ENCODE results near the gene STUM. TPM values are rescaled to one million over a fixed set of nuclear protein-coding genes. Genes with fewer than 3 reads are reported as not detected.
"Not testable (repeated sequence)": the region's sequence is repeated elsewhere in the genome, so short reads cannot be mapped to it uniquely, and the experiment has no call there.

Gene STUM, protein sequence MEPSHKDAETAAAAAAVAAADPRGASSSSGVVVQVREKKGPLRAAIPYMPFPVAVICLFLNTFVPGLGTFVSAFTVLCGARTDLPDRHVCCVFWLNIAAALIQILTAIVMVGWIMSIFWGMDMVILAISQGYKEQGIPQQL
- 6.4 TPM for total RNA-seq

DNA sequence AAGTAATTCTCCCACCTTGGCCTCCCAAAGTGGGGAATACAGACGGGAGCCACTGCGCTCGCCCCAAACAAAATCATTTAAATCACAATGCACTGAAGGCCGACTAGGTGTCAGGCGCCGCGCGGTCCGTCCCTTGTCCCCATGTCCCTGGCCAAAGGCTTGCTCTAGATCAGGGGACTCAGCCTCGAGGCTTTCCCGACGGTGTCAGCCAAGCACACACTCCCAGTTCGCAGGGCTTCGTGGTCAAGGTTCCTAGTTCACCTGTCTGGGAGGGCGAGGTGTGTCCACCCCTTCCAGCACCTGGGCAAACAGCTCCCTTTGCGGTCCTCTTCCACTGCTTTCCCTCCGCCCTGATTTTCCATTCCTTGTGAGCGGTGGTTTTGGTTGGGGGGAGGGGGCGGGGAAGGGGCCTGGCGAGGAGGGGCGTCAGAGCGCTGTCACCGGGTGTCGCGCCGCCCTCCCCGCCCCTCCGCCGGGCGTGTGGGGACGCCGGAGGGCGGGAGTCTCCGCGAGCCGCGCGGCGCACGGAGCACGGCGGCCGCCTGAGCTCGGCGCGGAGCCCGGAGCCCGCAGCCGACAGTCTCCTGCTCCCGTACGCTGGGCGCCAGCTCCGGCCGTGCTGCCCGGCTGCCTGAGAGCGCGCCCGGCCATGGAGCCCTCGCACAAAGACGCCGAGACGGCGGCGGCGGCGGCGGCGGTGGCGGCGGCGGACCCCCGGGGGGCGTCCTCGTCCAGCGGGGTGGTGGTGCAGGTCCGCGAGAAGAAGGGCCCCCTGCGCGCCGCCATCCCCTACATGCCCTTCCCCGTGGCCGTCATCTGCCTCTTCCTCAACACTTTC lies at the start of gene STUM:
TSS of gene STUM (plus strand) at position 509 of the 838 bp plus-strand sequence. CDS start at position 650, 141 bp downstream.
- intact Hi-C loops (cut with DNase I), result loop anchor here (2.0 to 5.0 kb wide), 2 partner anchors 59 to 280 kb away; no protein-coding TSS in a partner anchor
- no peaks in the 10 kb centered on the region for H3K27me3 ChIP-seq
- no peaks in the 10 kb centered on the region for H3K36me3 ChIP-seq
- peak within 1 kb of the TSS; percentile 69 for H3K27ac ChIP-seq
- no peak for DNase-seq (ENCODE audit: extremely low spot score in 2 of 2)
- peak within 1 kb of the TSS; percentile 46 to 69 for H3K4me3 ChIP-seq
- peaks cover 24% of the 10 kb centered on the region for H3K4me1 ChIP-seq
- TF ChIP-seq POLR2A (IDR thresholded peaks at IDR 0.05), result no peak
- TF ChIP-seq, protein P1, sequence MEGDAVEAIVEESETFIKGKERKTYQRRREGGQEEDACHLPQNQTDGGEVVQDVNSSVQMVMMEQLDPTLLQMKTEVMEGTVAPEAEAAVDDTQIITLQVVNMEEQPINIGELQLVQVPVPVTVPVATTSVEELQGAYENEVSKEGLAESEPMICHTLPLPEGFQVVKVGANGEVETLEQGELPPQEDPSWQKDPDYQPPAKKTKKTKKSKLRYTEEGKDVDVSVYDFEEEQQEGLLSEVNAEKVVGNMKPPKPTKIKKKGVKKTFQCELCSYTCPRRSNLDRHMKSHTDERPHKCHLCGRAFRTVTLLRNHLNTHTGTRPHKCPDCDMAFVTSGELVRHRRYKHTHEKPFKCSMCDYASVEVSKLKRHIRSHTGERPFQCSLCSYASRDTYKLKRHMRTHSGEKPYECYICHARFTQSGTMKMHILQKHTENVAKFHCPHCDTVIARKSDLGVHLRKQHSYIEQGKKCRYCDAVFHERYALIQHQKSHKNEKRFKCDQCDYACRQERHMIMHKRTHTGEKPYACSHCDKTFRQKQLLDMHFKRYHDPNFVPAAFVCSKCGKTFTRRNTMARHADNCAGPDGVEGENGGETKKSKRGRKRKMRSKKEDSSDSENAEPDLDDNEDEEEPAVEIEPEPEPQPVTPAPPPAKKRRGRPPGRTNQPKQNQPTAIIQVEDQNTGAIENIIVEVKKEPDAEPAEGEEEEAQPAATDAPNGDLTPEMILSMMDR (IDR thresholded peaks at IDR 0.05), result no peak
- no peak for TF ChIP-seq POLR2AphosphoS5 (IDR thresholded peaks at IDR 0.05; ENCODE audit: insufficient read depth in 1 of 2, low read depth in 1 of 2)
- H3K9me3 ChIP-seq, result no peaks in the 10 kb centered on the region

DNA sequence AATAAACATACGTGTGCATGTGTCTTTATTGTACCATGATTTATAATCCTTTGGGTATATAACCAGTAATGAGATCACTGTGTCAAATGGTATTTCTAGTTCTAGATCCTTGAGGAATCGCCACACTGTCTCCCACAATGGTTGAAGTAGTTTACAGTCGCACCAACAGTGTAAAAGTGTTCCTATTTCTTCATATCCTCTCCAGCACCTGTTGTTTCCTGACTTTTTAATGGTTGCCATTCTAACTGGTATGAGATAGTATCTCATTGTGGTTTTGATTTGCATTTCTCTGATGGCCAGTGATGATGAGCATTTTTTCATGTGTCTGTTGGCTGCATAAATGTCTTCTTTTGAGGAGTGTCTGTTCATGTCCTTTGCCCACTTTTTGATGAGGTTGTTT lies 48.9 kb upstream of the STUM start:
- H3K9me3 ChIP-seq; H3K4me3 ChIP-seq; DNase-seq (ENCODE audit: extremely low spot score in 2 of 2); H3K36me3 ChIP-seq; H3K4me1 ChIP-seq; intact Hi-C loops (cut with DNase I); H3K27ac ChIP-seq; H3K27me3 ChIP-seq: not testable (repeated sequence)

DNA sequence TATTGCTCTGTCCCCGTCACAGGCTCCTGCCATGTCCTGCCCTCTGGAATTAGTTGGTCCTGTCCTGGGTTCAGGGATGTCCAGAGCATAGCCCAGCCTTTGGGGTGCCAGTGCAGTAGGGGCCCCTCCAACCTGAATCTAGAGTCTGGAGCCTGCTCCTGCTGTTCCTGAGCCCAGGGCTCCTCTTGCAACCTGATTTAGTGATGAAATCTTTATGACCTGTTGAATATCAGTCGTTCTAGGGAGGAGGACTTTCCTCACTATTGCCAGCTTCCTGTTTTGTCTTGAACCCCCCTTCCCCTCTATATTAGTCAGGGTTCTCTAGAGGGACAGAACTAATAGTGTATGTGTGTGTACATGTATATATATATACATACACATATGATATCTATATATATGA lies 42.5 kb upstream of the STUM start:
- Histone ChIP-seq H3K36me3 (no peaks in the 10 kb centered on the region), H3K27me3 (no peaks in the 10 kb centered on the region), H3K4me3 (no peak overlapping the region), H3K9me3 (no peaks in the 10 kb centered on the region), H3K27ac (no peak overlapping the region), H3K4me1 (no peaks in the 10 kb centered on the region)
- intact Hi-C loops (cut with DNase I), result no loop called here
- TF ChIP-seq, protein P1 (IDR thresholded peaks at IDR 0.05), result no peak
- TF ChIP-seq POLR2A (IDR thresholded peaks at IDR 0.05) (no peak), POLR2AphosphoS5 (IDR thresholded peaks at IDR 0.05; ENCODE audit: insufficient read depth in 1 of 2, low read depth in 1 of 2) (no peak)
- DNase-seq (ENCODE audit: extremely low spot score in 2 of 2), result no peak

GRCh38 chr1:226506921-226507320 lies 41.6 kb upstream of the STUM start:
- H3K36me3 ChIP-seq, result no peaks in the 10 kb centered on the region
- no peak for TF ChIP-seq POLR2AphosphoS5 (IDR thresholded peaks at IDR 0.05; ENCODE audit: insufficient read depth in 1 of 2, low read depth in 1 of 2)
- TF ChIP-seq POLR2A (IDR thresholded peaks at IDR 0.05), result no peak
- TF ChIP-seq, protein P1 (IDR thresholded peaks at IDR 0.05), result no peak
- no peak overlapping the region for H3K27ac ChIP-seq
- H3K4me1 ChIP-seq, result no peaks in the 10 kb centered on the region
- no peak overlapping the region for H3K4me3 ChIP-seq
- intact Hi-C loops (cut with DNase I), result no loop called here
- H3K27me3 ChIP-seq, result no peaks in the 10 kb centered on the region
- DNase-seq (ENCODE audit: extremely low spot score in 2 of 2), result no peak
- H3K9me3 ChIP-seq, result no peaks in the 10 kb centered on the region

- intact Hi-C loops (cut with DNase I), result no loop called here
- H3K36me3 ChIP-seq, result no peaks in the 10 kb centered on the region
- H3K4me3 ChIP-seq, result no peak overlapping the region
- H3K27me3 ChIP-seq, result no peaks in the 10 kb centered on the region
- no peaks in the 10 kb centered on the region for H3K9me3 ChIP-seq
- no peak overlapping the region for H3K27ac ChIP-seq
- no peak for DNase-seq (ENCODE audit: extremely low spot score in 2 of 2)
- no peaks in the 10 kb centered on the region for H3K4me1 ChIP-seq
- no peak for TF ChIP-seq POLR2AphosphoS5 (IDR thresholded peaks at IDR 0.05; ENCODE audit: insufficient read depth in 1 of 2, low read depth in 1 of 2)
- TF ChIP-seq, protein P1 (IDR thresholded peaks at IDR 0.05), result no peak
- TF ChIP-seq POLR2A (IDR thresholded peaks at IDR 0.05), result no peak
These were observed 38.1 kb upstream of the STUM start for GRCh38 chr1:226510453-226510852.
